Kidney capillary endothelial cell (primary cell): Measurements from ENCODE around the gene ANKRD11.
A peak's percentile ranks its signal among the peaks of the same experiment; 100 is the strongest.
"Not testable (repeated sequence)": the region's sequence is repeated elsewhere in the genome, so short reads cannot be mapped to it uniquely, and the experiment has no call there.

ENCODE experiments used
- DNase-seq: peaks from one replicate; pipeline ENCODE4 v3.0.0-alpha.2; 2018; ENCODE audit warnings: low spot score

The ANKRD11 gene

GRCh38 chr16:89428605-89429004 is 61.8 kb downstream of the ANKRD11 start:
- not testable (repeated sequence) for DNase-seq

GRCh38 chr16:89426736-89427530 is 63.4 kb downstream of the ANKRD11 start:
- DNase-seq = no peak

GRCh38 chr16:89425523-89425922 is 64.8 kb downstream of the ANKRD11 start:
- DNase-seq = no peak

GRCh38 chr16:89423681-89424260 is 66.6 kb downstream of the ANKRD11 start:
- no peak for DNase-seq

GRCh38 chr16:89422905-89423630 is 67.3 kb downstream of the ANKRD11 start:
- peak; percentile 52 for DNase-seq

GRCh38 chr16:89422527-89422904 is 67.8 kb downstream of the ANKRD11 start:
- peak; percentile 94 for DNase-seq

- not testable (repeated sequence) for DNase-seq
Observed at GRCh38 chr16:89421300-89421699, 69.1 kb downstream of the ANKRD11 start.

- no peak for DNase-seq
Observed at GRCh38 chr16:89420204-89420603, 70.2 kb downstream of the ANKRD11 start.

GRCh38 chr16:89418352-89418751 is 72.0 kb downstream of the ANKRD11 start:
- no peak for DNase-seq

- no peak for DNase-seq
Observed at GRCh38 chr16:89417352-89417751, 73.0 kb downstream of the ANKRD11 start.

GRCh38 chr16:89413811-89414585 is 76.4 kb downstream of the ANKRD11 start:
- DNase-seq = no peak

- DNase-seq = no peak
Observed at GRCh38 chr16:89412811-89413210, 77.5 kb downstream of the ANKRD11 start.

- no peak for DNase-seq
Observed at GRCh38 chr16:89411335-89411850, 79.0 kb downstream of the ANKRD11 start.

GRCh38 chr16:89410794-89411309 is 79.5 kb downstream of the ANKRD11 start:
- no peak for DNase-seq

- no peak for DNase-seq
Observed at GRCh38 chr16:89410322-89410721, 80.0 kb downstream of the ANKRD11 start.

- no peak for DNase-seq
Observed at GRCh38 chr16:89409161-89409711, 81.1 kb downstream of the ANKRD11 start.

- DNase-seq = no peak
Observed at GRCh38 chr16:89408315-89408714, 82.0 kb downstream of the ANKRD11 start.

- DNase-seq = no peak
Observed at GRCh38 chr16:89407925-89408300, 82.4 kb downstream of the ANKRD11 start.

GRCh38 chr16:89407282-89407924 is 83.0 kb downstream of the ANKRD11 start:
- DNase-seq = no peak

- DNase-seq = no peak
Observed at GRCh38 chr16:89406277-89406888, 84.0 kb downstream of the ANKRD11 start.

GRCh38 chr16:89404561-89404960 is 85.8 kb downstream of the ANKRD11 start:
- no peak for DNase-seq
